ENCODE results near the gene NDUFAF8. TPM values are rescaled to one million over a fixed set of nuclear protein-coding genes. Genes with fewer than 3 reads are reported as not detected.
A peak's percentile ranks its signal among the peaks of the same experiment; 100 is the strongest.

Gene NDUFAF8
- total RNA-seq, 1 experiment from 2014 or later = 129 TPM

DNA sequence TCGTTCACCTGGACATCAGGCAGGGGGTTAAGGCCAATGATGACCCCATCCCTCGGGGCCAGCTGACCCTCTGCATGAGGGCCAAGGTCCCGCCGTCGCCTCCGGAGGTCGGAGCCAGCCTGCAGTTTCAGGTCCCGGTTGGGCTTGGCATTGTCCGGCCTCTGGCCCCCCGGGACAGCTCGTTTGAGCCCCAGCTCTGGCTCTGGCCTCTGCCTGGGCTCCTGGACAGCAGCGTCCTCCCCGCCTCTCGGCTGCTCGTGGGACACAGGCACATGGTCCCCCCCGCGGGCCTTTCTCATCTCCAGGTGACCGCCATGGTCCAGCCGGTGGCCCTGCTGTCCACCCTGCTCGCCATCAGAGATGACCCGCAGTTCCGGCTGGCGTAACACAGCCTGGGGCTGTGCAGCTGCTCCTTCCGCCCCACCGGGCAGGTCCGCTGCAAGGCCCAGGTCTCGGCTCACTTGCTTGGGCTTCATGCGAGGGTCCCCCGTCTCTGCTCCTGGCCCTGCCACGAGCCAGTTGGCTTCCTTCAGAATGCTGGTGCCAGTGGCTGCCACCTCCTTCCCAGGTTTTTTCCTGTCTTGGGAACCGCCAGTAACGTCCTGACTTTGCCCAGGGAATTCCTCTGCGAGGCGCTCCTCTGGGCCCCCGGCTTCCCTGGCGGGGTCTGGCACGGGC is 6.7 kb downstream of the NDUFAF8 start:
- peaks cover 10% of the 10 kb centered on the region for H3K36me3 ChIP-seq
- no peak overlapping the region for H3K4me3 ChIP-seq
- DNase-seq = no peak
- H3K9me3 ChIP-seq (replicated peaks) = no peaks in the 10 kb centered on the region
- no peaks in the 10 kb centered on the region for H3K4me1 ChIP-seq
- H3K27ac ChIP-seq = no peak overlapping the region
- H3K27me3 ChIP-seq = no peaks in the 10 kb centered on the region

DNA sequence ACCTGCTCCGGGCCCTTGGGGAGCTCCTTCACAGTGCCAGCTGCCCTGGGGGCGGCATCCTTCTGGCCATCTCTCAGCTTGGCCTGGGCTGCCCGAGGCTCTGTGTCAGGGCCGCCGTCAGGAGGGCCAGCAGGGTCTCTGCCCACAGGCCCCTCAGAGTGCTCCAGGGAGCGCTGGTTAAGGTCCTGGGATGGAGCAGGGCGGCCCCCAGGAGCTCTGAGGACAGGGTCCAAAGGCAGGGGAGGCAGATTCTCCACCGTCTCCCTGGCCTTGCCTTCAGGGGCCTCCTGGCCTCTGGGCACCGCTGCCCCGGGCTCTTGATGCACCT is 7.2 kb downstream of the NDUFAF8 start:
- Histone ChIP-seq H3K4me3 (no peak overlapping the region), H3K9me3 (replicated peaks) (no peaks in the 10 kb centered on the region), H3K36me3 (peaks cover 6% of the 10 kb centered on the region), H3K27ac (no peak overlapping the region), H3K4me1 (no peaks in the 10 kb centered on the region), H3K27me3 (no peaks in the 10 kb centered on the region)
- DNase-seq = no peak

DNA sequence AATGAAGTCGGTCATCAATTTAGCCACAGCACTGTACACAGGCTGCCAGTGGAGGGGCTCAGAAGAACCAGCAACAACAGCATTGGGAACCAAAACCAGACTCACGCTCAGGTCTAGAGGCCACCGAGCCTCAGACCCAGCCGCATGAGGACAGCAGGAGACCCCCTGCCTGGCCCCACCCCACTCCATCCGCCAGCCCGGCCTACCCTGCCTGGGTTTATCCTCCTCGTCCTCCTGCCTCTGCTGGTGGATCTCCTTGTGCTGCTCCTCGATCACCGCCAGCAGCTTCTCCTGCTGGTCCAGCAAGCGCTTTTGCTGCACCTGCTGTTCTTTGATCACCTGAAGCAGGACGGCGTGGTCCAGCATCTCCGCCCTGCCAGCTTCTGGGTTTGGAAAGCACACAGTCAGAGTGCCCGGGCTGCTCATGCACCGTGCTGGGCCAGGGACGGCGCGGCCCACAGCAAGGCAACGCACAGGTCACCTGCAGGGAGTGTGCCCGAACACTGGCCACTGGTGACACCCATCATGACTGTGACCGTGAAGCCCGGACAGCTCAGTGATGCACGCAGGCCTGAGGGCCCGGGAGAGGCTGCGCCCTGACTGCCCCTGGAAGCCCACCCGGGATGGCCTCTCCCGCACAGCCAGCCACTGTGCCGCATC is 7.7 kb downstream of the NDUFAF8 start:
- H3K36me3 ChIP-seq = peaks cover 4% of the 10 kb centered on the region; the same call in 1 of the 2 replicates
- H3K4me3 ChIP-seq = no peak overlapping the region
- H3K27me3 ChIP-seq = no peaks in the 10 kb centered on the region
- H3K4me1 ChIP-seq = no peaks in the 10 kb centered on the region
- H3K9me3 ChIP-seq (replicated peaks) = no peaks in the 10 kb centered on the region
- no peak overlapping the region for H3K27ac ChIP-seq
- no peak for DNase-seq

DNA sequence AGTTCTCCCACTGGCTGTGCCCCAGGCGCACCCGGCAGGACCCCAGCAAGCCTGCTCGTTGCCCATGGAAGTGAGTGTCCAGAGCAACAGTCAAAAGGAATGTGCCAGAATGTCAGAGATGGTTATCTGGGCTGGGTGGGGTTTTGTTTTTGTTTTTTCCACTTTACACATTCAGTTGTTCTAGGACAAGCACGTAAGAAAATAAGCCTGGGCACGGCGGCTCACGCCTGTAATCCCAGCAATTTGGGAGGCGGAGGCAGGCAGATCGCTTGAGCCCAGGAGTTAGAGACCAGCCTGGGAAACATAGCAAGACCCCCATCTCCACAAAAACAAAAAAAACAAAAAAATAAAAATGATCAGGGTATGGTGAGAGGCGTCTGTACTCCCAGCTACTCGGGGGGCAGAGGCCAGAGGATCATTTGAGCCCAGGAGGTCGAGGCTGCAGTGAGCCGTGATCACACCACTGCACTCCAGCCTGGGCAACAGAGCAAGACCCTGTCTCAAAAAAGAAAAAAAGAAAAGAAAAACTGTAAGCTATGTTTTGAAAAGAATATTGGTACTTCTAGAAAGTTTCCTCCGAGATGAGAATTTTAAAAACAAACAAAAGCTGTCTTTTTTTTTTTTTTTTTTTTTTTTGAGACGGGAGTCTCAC is 8.3 kb downstream of the NDUFAF8 start:
- Histone ChIP-seq H3K27me3 (no peaks in the 10 kb centered on the region), H3K36me3 (0 out of 2 replicates have a peak, but pooled peaks cover 2% of the 10 kb centered on the region), H3K9me3 (replicated peaks) (no peaks in the 10 kb centered on the region), H3K4me3 (no peak overlapping the region), H3K4me1 (no peaks in the 10 kb centered on the region), H3K27ac (no peak overlapping the region)
- no peak for DNase-seq

DNA sequence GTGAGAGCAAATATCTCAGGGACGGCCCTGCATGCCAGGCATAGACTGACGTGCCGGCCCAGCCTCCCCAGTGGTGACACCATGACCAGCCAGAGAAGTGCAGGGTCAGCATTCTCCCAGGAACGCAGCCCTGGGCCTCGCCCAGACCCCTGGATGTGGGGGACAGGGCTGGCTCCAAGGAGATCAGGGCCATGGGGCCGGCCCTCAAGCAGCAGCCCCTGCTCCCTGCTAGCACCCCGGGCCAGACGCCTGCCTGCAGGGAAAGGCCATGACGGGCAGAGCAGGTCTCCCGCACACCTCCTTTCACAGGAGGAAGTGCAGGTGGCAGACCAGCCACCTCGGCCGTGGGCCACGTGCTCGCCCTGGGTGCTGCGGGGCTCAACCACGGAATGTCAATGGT is 9.5 kb downstream of the NDUFAF8 start:
- no peaks in the 10 kb centered on the region for H3K9me3 ChIP-seq (replicated peaks)
- H3K4me1 ChIP-seq = no peaks in the 10 kb centered on the region
- no peak overlapping the region for H3K4me3 ChIP-seq
- no peaks in the 10 kb centered on the region for H3K27me3 ChIP-seq
- no peak for DNase-seq
- H3K36me3 ChIP-seq = 0 out of 2 replicates have a peak, but pooled peaks cover 2% of the 10 kb centered on the region
- H3K27ac ChIP-seq = no peak overlapping the region

DNA sequence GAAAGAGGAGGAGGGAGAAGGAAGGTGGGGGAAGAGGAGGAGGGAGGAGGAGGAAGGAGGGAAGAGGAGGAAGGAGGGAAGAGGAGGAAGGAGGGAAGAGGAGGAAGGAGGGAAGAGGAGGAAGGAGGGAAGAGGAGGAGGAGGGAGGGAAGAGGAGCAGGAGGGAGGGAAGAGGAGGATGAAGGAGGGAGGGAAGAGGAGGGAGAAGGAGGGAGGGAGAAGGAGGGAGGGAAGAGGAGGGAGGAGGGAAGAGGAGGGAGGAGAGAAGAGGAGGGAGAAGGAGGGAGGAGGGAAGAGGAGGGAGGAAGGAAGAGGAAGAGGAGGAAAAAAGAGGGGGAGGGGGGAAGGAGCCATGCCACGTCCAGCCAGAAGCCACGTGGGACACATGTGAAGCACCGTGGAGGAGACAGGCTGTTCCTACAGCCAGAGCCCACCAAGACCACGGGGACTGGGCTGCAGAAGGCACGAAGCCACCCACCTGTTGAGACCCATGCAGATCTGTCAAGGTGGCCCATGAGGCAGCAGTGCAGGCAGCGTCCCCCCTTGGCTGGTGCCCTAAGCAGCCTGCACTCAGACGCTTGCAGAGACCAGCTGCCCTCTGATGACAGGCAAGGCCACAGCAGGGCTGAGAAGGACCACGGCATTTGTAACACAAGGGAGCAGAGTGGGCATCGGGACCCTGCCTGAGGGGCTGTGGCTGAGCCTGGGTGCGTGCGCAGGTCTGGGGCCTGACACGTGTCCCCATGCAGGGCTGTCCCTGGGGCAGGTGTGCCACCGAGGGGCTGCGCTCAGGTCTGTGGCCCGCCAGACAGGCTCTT is 10.3 kb downstream of the NDUFAF8 start:
- Histone ChIP-seq H3K4me3 (no peak overlapping the region), H3K36me3 (0 out of 2 replicates have a peak, but pooled peaks cover 2% of the 10 kb centered on the region), H3K4me1 (no peaks in the 10 kb centered on the region), H3K9me3 (replicated peaks) (no peaks in the 10 kb centered on the region), H3K27ac (no peak overlapping the region), H3K27me3 (no peaks in the 10 kb centered on the region)
- DNase-seq = peak in 1 of 2 experiments; percentile 74

DNA sequence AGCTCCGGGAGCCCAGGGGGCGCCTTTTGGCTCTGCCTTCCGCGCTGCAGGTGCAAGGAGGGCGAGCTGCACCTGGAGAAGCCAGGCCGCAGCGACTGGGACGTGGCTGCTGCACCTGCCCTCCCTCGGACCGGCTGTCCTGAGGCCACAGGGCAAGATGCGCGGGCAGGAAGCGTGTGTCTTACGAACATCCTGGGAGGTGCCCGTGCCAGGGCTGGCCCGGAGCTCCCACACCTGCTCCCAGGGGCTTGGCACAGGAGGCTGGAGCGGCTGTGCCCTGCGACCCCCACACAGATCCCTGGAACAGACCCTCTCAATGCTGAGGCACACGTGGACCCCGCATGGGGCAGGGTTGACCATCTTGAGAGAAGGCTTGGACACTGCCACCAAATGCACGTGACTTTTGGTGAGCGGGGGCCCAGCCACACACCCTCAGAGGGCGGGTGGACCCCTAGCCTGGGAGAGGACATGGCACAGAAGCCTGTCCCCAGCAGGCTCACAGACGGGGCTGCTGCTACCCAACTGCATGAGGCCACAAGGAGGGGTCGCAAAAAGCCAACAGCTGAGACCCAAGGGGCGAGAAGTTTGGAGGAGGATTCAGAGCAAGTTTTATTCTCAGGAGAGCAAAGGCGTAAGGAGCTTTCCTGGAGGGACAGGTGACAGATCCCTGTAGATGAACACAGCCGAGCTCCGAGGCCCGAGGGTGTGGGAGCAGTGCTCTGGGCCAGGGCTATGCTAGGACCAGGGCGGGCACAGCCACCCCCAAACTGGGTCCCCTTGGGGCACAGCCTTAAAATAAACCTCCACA is 11.4 kb downstream of the NDUFAF8 start:
- DNase-seq = no peak
- Histone ChIP-seq H3K4me1 (peaks cover 7% of the 10 kb centered on the region), H3K9me3 (replicated peaks) (no peaks in the 10 kb centered on the region), H3K27ac (no peak overlapping the region), H3K36me3 (0 out of 2 replicates have a peak, but pooled peaks cover 2% of the 10 kb centered on the region), H3K4me3 (no peak overlapping the region), H3K27me3 (no peaks in the 10 kb centered on the region)

DNA sequence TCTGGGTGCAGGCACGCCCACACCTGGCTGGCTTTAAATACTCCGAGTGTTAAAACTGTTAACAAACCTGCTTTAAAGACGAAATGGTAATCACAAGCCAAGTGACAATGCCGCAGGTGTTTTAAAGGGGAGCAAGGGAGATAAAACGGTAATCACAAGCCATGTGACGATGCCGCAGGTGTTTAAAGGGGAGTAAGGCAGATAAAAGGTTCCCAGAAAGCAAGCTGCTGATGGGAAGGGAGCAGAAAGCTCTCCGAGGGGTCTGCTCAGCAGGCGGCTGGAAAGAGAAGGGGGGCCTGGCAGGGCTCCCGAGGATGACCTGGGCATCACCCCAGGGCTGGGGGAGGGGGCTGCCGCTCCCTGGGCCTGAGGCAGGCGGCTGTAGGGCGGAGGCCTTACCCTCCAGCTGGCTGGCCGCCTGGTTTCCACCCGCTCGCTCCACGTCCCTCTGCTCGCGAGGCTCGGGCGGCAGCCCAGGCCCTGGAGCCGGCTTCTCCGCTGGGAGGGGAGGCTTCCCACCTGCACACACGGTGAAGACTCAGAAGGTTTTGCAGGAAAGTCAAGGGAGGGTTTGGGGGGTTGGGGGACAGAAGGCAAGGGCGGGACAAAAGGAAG is 12.1 kb downstream of the NDUFAF8 start:
- Histone ChIP-seq H3K36me3 (0 out of 2 replicates have a peak, but pooled peaks cover 2% of the 10 kb centered on the region), H3K27me3 (no peaks in the 10 kb centered on the region), H3K27ac (no peak overlapping the region), H3K4me3 (no peak overlapping the region), H3K4me1 (peaks cover 14% of the 10 kb centered on the region), H3K9me3 (replicated peaks) (no peaks in the 10 kb centered on the region)
- DNase-seq = no peak

DNA sequence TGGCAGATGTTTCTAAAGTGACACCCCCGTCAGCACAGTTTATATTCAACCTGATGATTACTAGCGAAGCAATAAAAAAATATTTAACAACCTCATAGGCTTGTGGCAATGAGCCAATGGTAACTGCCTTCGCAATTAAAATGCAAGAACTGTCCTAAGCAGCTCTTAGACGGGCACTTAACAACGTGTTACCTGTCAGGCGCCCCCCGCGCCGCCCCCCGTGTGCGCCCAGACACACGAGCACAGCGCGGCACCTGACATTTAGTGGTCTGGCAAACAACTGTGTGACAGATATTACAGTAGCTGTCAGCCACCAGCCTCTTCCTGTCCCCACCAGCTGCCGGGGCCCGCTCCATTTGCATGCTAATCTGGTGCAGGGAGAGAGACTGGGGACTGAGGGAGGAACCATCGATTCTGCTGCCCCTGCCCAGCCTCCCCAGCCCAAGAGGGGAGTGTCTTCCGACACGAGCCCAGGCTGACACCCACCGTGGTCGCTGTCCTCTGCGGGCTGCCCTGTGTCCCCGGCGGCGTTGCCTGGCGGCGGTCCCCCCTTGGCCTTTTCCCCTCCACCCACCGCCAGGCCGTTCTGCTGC is 12.7 kb downstream of the NDUFAF8 start:
- Histone ChIP-seq H3K27ac (no peak overlapping the region), H3K27me3 (no peaks in the 10 kb centered on the region), H3K36me3 (0 out of 2 replicates have a peak, but pooled peaks cover 2% of the 10 kb centered on the region), H3K4me3 (no peak overlapping the region), H3K9me3 (replicated peaks) (no peaks in the 10 kb centered on the region), H3K4me1 (peaks cover 14% of the 10 kb centered on the region)
- no peak for DNase-seq

DNA sequence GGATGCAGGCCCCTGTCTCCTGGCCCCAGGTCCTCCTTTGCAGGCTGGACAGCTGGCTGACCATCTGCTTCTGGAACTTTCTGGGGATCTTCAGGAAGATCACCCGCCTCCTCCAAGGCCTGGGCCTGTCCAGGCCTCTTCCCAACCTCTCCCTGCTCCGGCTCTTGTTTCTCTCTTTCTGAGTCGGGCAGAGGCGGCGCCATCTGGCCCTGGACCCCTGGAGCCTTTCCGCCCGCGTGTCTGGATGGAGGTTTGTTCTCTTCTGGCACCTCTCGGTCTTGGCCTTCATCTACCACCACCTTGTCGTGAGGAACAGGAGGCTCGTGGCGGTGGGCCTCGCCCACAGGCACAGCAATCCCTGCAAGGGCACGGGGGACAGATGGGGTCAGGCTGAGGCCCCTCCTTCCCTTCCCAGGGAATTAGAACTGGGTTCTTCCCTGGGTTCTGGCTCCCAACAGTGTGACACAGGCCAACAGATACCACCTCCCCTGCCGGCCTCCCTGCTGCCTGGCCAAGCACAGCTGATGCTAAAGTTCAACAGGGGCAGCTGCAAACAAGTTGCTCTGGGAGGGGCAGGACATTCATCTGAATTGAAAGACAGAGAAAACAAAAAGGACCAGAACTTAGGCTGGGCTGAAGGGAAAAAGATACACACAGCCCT is 13.3 kb downstream of the NDUFAF8 start:
- no peaks in the 10 kb centered on the region for H3K27me3 ChIP-seq
- no peak for DNase-seq
- no peak overlapping the region for H3K27ac ChIP-seq
- 0 out of 2 replicates have a peak, but pooled peaks cover 2% of the 10 kb centered on the region for H3K36me3 ChIP-seq
- H3K9me3 ChIP-seq (replicated peaks) = no peaks in the 10 kb centered on the region
- peaks cover 14% of the 10 kb centered on the region for H3K4me1 ChIP-seq
- no peak overlapping the region for H3K4me3 ChIP-seq

DNA sequence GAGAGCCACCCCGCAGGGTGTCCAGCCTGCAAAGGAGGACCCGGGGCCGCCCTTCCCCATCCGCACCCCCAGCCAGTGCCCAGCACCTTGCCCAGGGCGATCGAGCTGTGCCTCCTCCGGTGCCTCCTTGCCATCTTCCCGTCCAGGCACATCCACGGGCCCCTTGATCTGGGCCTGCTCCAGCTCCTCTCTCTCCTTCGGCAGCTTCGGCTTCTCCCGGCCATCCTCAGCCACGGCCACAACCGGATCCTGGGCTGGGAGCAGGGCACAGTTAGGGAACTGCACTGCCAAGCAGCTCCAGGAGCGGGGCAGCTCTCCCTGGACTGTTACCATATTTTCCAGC is 13.8 kb downstream of the NDUFAF8 start:
- peaks cover 14% of the 10 kb centered on the region for H3K4me1 ChIP-seq
- H3K9me3 ChIP-seq (replicated peaks) = no peaks in the 10 kb centered on the region
- H3K36me3 ChIP-seq = 0 out of 2 replicates have a peak, but pooled peaks cover 2% of the 10 kb centered on the region
- DNase-seq = no peak
- no peaks in the 10 kb centered on the region for H3K27me3 ChIP-seq
- no peak overlapping the region for H3K27ac ChIP-seq
- H3K4me3 ChIP-seq = no peak overlapping the region

DNA sequence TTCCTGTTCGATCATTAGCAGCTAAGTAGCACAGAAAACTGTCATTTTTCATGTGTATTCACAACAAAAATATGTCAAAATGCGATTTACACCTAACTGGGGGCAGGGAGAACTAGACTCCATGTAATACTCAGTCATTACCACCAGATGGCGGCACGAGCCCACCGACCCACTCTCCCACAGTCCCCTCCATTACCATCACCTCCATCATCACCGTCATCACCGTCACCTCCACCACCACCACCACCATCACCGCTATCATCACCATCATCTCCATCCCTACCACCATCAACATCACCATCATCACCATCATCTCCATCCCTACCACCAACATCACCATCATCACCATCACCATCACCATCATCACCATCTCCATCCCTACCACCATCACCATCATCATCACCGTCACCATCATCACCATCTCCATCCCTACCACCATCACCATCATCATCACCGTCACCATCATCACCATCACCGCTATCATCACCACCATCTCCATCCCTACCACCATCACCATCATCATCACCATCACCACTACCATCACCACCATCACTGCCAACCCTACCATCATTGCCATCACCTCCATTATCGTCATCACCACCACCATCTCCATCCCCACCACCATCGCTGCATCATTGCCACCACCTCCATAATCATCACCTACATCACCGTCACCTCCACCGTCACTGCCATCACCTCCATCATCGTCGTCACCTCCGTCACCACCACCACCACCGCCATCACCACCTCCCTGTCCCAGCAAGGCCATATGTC is 14.4 kb downstream of the NDUFAF8 start:
- H3K27ac ChIP-seq = no peak overlapping the region
- H3K4me3 ChIP-seq = no peak overlapping the region
- H3K9me3 ChIP-seq (replicated peaks) = no peaks in the 10 kb centered on the region
- peak; percentile 64 to 88 for DNase-seq
- no peaks in the 10 kb centered on the region for H3K27me3 ChIP-seq
- H3K4me1 ChIP-seq = peaks cover 14% of the 10 kb centered on the region
- 0 out of 2 replicates have a peak, but pooled peaks cover 2% of the 10 kb centered on the region for H3K36me3 ChIP-seq

All from SJCRH30 (cell line).